Endometrial microvascular endothelial cells (primary cell): Measurements from ENCODE around the gene RBPMS2. TPM values are rescaled to one million over a fixed set of nuclear protein-coding genes. Genes with fewer than 3 reads are reported as not detected.
"Not testable (repeated sequence)": the region's sequence is repeated elsewhere in the genome, so short reads cannot be mapped to it uniquely, and the experiment has no call there.

Experiments
- in situ Hi-C: cut with HindIII; loops from 2 replicates; pipeline ENCODE4 v1.10.0; 2017; ENCODE audit warnings: low sequenced_read_pairs, low pct_unique_long_range_greater_than_20kb; ENCODE audit errors: inconsistent ontology term
- total RNA-seq: library from RNA; depleted of rRNA; stranded (reverse); fragments of >200 nt; gene quantifications from one replicate; pipeline ENCODE4 v1.2.3, GENCODE V29; 2015; ENCODE audit errors: inconsistent ontology term

Gene RBPMS2
- total RNA-seq: not detected

GRCh38 chr15:64775551-64776401 lies at the start of gene RBPMS2:
Gene RBPMS2, minus strand, starts transcription at chr15:64775589. Its CDS starts 270 bp downstream, at chr15:64775319.
- in situ Hi-C loops: no loop called here

GRCh38 chr15:64824929-64825430 lies 49.6 kb upstream of the RBPMS2 start:
- in situ Hi-C loops: no loop called here

DNA sequence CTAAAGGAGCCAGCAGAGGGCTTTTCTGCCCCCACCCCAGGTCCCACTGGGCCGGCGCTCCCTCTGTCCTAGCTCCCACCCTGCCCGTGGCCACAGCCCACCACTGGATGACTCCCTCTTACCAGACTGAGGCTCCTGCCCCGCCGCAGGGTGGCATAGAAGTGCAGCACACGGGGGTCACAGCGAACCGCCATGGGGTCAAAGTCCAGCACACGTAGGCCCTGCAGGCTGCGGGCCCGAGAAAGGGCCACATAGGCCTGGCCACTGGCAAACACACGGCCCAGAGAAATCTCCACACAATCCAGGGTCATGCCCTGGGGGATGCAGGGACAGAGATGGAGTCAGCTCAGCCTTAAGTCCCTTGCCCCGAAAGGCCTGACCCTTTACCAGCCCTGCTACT lies 41.1 kb upstream of the RBPMS2 start:
- in situ Hi-C loops: no loop called here

- in situ Hi-C loops: not testable (repeated sequence)
These were observed 39.6 kb upstream of the RBPMS2 start for GRCh38 chr15:64814965-64815364.

- in situ Hi-C loops: not testable (repeated sequence)
These were observed 38.9 kb upstream of the RBPMS2 start for GRCh38 chr15:64814283-64814682.

DNA sequence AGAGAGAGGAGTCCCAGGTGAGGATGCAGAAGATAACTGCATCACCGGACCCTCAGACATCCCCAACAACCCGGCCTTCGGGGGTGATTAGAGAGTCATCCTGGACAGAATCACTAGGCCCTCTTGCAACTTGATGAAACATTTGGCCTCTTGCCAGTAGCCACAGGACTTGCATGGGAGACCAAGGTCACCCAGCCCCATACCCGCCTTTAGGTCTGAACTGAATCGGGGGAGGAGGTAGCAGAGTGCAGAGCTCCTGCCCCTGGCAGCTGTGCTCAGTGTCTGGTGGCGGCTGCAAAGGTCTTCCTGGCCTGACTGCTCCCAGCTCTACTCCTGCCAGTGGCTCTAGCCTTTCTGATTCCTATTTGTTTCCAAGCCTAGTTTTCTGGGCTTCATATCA lies 37.7 kb upstream of the RBPMS2 start:
- in situ Hi-C loops: no loop called here

GRCh38 chr15:64810497-64811326 lies 35.3 kb upstream of the RBPMS2 start:
- in situ Hi-C loops: no loop called here

- in situ Hi-C loops: no loop called here
These were observed 34.5 kb upstream of the RBPMS2 start for GRCh38 chr15:64809649-64810496.

DNA sequence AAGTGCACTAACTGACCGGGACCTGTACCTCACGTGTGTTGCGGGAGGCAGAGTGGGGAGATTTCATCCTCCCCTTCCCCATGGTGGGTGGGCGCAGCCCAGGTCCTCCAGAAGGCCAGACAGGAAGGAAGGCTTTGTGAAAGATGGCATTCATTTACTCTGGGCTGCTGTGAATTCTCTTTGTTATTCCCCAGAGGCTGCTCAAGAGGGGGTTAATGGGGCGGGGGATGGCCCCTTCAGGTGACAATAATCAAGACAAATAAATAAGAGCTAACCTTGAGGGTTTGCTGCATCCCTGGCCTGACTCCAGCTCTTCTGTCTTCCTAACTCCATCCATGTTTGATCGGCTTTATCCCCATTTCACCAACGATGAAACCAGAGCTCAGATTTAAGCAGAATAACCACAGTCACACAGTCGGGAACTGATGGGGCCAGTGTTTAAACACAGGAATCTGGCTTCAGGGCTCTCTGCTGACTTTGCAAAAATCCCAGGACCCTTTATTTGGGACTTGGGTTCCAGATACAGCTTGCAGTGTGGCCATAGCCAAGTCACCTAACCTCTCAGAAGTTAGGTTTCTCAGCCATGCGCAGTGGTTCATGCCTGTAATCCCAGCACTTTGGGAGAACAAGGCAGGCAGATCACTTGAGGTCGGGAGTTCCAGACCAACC lies 33.5 kb upstream of the RBPMS2 start:
- in situ Hi-C loops: no loop called here

- in situ Hi-C loops: no loop called here
These were observed 32.4 kb upstream of the RBPMS2 start for GRCh38 chr15:64807751-64808222.

- in situ Hi-C loops: no loop called here
These were observed 31.8 kb upstream of the RBPMS2 start for GRCh38 chr15:64807051-64807749.

DNA sequence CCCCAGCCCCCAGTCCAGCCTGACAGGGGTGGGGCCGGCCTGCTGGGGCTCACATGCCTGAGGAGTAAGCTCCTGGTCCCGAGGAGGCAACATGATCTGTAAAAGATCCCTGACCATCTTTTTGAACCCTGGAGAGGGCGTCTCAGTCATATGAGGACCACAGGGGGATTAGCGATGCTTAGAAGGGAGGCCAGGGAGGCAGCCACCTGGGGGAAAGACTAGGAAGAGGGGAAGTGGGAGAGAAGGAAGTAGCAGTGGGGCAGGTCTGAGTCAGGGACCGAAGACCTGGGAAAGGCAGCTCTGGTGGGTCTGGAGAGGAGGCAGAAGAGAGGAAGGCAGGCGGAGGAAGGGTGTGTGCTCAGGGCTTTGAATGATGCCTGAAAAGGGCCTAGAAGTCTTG lies 31.1 kb upstream of the RBPMS2 start:
- in situ Hi-C loops: no loop called here

DNA sequence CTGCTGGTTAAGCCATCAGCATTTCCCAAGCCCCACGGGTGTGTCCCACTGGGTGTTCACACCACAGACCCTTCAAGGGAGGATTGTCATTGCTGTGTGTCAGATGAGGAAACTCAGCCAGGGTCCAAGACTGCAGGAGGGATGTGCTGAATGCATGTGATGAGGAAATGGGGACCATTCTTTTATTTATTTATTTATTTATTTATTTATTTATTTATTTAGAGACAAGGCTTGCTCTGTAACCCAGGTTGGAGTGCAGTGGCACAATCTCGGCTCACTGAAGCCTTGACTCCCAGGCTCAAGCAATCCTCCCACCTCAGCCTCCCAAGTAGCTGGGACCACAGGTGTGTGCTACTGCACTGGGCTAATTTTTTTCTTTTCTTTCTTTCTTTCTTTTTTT lies 29.2 kb upstream of the RBPMS2 start:
- in situ Hi-C loops: no loop called here

GRCh38 chr15:64803526-64803925 lies 28.1 kb upstream of the RBPMS2 start:
- in situ Hi-C loops: no loop called here

- in situ Hi-C loops: no loop called here
These were observed 25.1 kb upstream of the RBPMS2 start for GRCh38 chr15:64800476-64800875.

DNA sequence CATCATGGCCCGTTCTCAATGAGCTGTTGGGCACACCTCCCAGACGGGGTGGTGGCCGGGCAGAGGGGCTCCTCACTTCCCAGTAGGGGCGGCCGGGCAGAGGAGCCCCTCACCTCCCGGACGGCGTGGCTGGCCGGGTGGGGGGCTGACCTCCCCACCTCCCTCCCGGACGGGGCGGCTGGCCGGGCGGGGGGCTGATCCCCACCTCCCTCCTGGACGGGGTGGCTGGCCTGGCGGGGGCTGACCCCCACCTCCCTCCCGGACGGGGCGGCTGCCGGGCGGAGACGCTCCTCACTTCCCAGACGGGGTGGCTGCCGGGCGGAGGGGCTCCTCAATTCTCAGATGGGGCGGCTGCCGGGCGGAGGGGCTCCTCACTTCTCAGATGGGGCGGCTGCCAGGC lies 23.5 kb upstream of the RBPMS2 start:
- in situ Hi-C loops: not testable (repeated sequence)

- in situ Hi-C loops: not testable (repeated sequence)
These were observed 20.5 kb upstream of the RBPMS2 start for GRCh38 chr15:64795921-64796320.

- in situ Hi-C loops: not testable (repeated sequence)
These were observed 19.9 kb upstream of the RBPMS2 start for GRCh38 chr15:64795299-64795698.
